8988T (cell line): ENCODE measurements around the gene GNB4.

Experiments used
- DNase-seq: peaks from one replicate; pipeline ENCODE4 v3.0.0; 2011

GNB4 gene

GRCh38 chr3:179432451-179432850 is 18.8 kb downstream of the GNB4 start:
- no peak for DNase-seq

- no peak for DNase-seq
Measured at GRCh38 chr3:179432021-179432420, 19.2 kb downstream of the GNB4 start.

GRCh38 chr3:179430277-179430870 is 20.9 kb downstream of the GNB4 start:
- no peak for DNase-seq

DNA sequence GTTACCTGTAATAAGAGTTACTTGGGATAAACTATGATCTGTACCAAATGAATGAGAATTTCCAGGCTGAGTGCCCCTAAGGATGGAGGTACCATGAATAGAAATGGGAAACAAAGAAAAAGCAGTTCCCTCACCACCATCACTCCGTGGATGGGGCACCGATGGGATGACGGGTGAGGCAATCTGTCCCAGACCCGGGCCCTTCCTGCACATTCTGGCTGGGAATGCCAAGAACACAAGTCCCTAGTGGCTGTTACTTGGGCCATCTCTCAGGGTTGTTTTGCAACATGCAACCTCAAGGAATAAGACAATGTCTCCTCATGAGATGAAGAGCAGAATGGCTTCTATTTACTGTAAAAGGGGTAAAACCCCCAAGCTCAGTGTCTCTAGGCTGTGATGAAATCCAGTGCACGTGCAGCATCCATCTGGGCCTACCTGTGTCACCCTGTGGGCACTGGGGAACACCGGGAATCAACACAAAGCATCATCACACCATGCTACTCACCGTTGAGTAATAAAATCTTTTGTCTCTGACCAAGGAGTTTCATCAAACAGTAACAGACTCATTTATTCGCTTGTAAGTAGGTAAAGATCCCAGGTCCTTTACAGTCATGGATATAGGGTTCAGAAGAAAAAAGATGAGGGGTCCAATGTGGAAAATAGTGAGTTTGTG is 22.3 kb downstream of the GNB4 start:
- DNase-seq = no peak

GRCh38 chr3:179425075-179425474 is 26.2 kb downstream of the GNB4 start:
- DNase-seq = no peak

DNA sequence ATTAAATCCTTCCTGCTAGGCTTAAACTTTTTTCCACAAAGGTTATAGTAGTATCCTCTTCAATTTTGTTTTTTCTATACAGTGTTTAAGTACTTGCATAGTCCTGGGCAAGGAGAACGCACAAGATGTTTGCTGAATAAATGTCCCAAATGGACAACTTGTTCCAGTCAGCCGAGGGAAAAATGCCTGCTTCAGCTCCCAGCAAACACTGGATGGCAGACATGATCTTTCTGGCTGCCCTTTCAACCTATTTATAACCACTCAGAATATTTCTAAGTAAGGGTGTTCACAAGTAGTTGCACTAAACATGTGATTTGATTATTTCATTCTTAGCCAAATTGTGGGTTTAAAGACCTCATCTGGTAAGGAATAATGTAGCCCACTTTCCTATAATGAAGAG is 29.8 kb downstream of the GNB4 start:
- DNase-seq = no peak

GRCh38 chr3:179418610-179419009 is 32.7 kb downstream of the GNB4 start:
- DNase-seq = no peak

DNA sequence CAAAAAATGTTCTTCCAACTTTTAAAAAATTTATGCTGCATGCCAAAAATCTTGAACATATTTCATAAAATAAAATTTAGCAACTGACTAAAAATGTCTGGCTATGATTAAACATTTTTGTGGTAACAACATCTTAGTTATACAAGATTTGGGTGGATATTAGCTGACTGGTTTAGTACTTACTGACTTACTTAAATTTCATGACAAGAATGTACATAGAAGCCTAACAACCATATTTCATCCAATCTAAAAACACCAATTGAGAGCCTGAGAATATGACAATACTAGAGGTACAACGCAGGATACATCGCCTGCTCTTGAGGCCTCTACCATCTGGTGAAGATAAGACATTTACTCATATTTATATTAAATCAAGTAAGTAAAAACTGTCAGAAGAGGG is 34.6 kb downstream of the GNB4 start:
- DNase-seq = no peak

DNA sequence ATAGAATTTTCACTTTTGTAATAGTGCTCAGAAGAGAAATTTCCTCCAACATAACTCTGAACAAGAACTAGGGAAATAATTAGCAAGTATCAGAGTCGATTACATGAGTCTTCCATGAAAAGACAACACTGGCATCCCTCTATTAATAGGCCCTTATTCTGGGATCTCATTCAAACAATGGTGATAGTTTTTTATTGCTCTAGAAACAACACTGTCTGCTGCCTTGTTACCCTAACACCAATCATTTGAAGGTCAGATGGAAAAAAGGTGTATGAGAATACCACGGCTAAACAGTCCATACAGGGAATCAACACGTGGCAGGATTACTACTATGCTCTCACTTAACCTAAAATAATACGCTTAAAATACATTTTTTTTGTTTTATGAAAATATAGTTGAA is 35.9 kb downstream of the GNB4 start:
- no peak for DNase-seq

DNA sequence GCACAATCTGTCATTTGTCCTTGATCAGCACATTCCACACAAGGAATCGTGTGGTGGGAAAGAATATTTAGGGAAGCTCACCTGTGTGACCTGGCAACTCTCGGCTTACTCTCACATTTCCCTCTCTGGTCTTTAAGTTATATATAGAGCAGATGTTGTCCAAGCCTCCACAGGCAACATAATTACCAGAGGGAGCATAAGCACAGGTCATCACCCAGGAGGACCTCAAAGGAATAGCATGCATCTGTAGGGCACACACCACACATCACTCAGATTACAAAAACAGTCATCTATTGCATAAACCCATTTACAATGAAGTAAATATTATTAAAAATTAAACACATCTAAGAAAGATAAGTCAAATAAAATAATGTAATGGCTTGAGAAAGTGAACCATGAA is 36.5 kb downstream of the GNB4 start:
- no peak for DNase-seq

GRCh38 chr3:179410999-179411398 is 40.3 kb downstream of the GNB4 start:
- no peak for DNase-seq

DNA sequence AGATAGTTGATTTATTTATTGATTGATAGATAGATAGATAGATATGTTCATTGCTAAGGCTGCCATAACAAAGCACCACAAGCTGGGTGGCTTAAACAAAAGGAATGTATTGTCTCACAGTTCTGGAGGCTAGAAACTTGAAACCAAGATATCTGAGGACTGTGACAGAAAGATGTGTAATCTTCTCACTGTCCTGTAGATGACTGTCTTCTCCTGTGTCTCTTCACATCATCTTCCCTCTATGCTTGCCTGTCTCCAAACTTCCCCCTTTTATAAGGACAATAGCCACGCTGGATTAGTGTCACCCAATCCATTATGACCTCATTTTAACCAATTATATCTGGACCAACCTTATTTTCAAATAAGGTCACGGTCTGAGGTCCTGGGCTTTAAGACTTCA is 40.9 kb downstream of the GNB4 start:
- no peak for DNase-seq

- DNase-seq = no peak
Measured at GRCh38 chr3:179404307-179404706, 47.0 kb downstream of the GNB4 start.

DNA sequence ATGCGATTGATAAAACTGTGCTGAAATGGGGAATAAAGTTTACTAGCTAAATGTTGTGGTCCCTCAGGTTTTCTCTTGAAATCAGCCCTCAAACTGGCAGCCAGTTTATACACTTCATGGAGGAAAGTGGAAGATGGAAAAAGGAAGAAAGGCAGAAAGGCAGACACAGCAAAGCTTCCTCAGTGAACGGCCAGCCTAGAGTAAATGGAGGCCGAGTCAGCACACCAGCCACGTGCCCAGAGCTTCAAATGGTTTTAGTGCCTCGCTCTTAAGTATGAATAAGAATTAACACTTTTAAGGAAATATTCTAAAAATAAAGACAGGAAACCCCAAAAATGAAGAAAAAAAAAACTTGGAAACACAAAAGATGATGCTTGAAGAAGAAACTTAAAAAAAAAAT is 48.3 kb downstream of the GNB4 start:
- no peak for DNase-seq

GRCh38 chr3:179401561-179401960 is 49.7 kb downstream of the GNB4 start:
- DNase-seq = no peak

DNA sequence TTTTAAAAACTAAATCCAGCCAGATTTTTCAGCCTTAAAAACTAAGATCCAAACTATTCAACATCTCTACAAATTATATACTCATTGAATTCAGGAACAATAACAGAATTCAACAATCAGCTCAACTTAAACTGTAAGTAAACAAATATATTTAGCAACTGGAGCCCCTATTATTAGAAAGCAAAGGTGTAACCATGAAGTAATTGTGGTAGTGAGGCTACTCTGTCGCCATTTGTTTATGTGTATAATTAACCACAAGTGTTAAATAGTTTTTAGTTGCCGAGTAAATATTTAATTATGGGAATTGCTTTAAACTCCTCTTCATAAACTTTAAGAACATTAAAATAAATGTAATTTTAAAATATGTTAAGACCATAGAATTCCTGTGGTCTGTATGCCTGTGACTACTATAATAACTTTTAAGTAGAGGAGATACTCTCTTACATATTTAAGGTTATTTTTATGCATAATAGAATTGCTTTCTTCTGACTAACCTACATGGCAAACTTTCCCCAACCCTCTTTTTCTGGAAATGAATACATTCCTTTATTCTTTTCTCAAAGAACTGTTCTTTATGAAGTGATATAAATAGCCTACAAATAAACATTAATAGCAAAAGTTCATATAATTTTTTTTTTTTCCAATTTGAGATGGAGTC is 52.6 kb downstream of the GNB4 start:
- no peak for DNase-seq

GRCh38 chr3:179391906-179392305 is 59.4 kb downstream of the GNB4 start:
- no peak for DNase-seq

GRCh38 chr3:179376474-179376873 is 74.8 kb downstream of the GNB4 start:
- DNase-seq = no peak

- no peak for DNase-seq
Measured at GRCh38 chr3:179375091-179375999, 75.9 kb downstream of the GNB4 start.

DNA sequence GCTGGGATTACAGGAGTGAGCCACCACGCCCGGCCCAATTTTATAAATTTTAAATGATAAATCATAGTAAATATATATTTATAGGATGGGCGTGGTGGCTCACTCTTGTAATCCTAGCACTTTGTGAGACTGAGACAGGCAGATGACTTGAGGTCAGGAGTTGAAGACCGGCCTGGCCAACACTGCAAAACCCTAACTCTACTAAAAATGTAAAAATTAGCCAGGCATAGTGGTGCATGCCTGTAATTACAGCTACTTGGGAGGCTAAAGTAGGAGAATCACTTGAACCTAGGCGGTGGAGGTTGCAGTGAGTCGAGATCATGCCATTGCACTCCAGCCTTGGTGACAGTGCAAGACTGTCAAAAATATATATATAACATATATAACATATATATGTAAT is 77.3 kb downstream of the GNB4 start:
- DNase-seq = no peak

GRCh38 chr3:179369621-179370020 is 81.6 kb downstream of the GNB4 start:
- DNase-seq = no peak

GRCh38 chr3:179363332-179363731 is 87.9 kb downstream of the GNB4 start:
- DNase-seq = no peak

GRCh38 chr3:179355996-179356395 is 95.3 kb downstream of the GNB4 start:
- DNase-seq = no peak
